ENCODE data around the gene RASSF4.

RASSF4 gene

GRCh38 chr10:44963772-44964633 lies 4.4 kb downstream of the RASSF4 start:
- CTCF ChIA-PET: interaction anchor here (1.2 to 14.0 kb wide), 8 partner anchors 9 to 38 kb away, joined by 3 to 151 read pairs (median 18); partner anchors contain the start of genes DEPP1 and RASSF4
- DNase-seq (ENCODE audit: extremely low spot score): no peak
- no peak for TF ChIP-seq CTCF (IDR thresholded peaks at IDR 0.05; ENCODE audit: control extremely low read depth, extremely low read depth, low read depth, missing control alignments)
- POLR2A ChIA-PET: interaction anchor here (0.8 to 1.7 kb wide), 2 partner anchors 14 to 15 kb away, joined by 3 to 9 read pairs; partner anchors contain the start of gene DEPP1

DNA sequence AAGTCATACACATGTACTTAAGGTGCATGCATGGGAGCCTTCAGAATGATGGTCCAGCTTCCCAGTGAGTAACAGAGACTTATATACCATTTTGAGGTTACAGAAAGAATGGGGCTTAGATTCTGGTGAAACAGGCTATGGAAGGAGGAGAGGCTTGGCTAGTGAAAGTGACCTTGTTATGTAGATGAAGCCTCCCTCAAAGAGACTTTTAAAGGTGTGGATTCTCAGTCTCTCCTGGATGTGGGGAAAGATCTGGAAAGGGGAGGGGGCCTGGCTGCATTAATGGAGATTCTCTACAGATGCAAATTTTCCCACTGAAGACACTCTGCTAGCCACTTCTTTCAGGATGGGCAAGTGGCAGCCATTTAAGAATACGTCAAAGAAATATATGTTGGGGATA lies 5.5 kb downstream of the RASSF4 start:
- no peak for TF ChIP-seq CTCF (IDR thresholded peaks at IDR 0.05; ENCODE audit: control extremely low read depth, extremely low read depth, low read depth, missing control alignments)
- DNase-seq (ENCODE audit: extremely low spot score): no peak
- ChIA-PET POLR2A (interaction anchor here (2.0 kb wide), 1 partner anchor 13 kb away, joined by 10 read pairs; the partner anchor contains the start of gene DEPP1), CTCF (interaction anchor here (1.7 to 14.0 kb wide), 5 partner anchors 8 to 31 kb away, joined by 4 to 151 read pairs (median 114); partner anchors contain the start of genes DEPP1 and RASSF4)

- POLR2A ChIA-PET: interaction anchor here (0.9 to 2.0 kb wide), 2 partner anchors 11 to 13 kb away, joined by 4 to 10 read pairs; partner anchors contain the start of gene DEPP1
- no peak for DNase-seq (ENCODE audit: extremely low spot score)
- TF ChIP-seq CTCF (IDR thresholded peaks at IDR 0.05; ENCODE audit: control extremely low read depth, extremely low read depth, low read depth, missing control alignments): no peak
- CTCF ChIA-PET: interaction anchor here (0.7 to 14.0 kb wide), 7 partner anchors 8 to 31 kb away, joined by 3 to 151 read pairs (median 12); partner anchors contain the start of genes DEPP1 and RASSF4
These were observed 6.1 kb downstream of the RASSF4 start for GRCh38 chr10:44965651-44966097.

DNA sequence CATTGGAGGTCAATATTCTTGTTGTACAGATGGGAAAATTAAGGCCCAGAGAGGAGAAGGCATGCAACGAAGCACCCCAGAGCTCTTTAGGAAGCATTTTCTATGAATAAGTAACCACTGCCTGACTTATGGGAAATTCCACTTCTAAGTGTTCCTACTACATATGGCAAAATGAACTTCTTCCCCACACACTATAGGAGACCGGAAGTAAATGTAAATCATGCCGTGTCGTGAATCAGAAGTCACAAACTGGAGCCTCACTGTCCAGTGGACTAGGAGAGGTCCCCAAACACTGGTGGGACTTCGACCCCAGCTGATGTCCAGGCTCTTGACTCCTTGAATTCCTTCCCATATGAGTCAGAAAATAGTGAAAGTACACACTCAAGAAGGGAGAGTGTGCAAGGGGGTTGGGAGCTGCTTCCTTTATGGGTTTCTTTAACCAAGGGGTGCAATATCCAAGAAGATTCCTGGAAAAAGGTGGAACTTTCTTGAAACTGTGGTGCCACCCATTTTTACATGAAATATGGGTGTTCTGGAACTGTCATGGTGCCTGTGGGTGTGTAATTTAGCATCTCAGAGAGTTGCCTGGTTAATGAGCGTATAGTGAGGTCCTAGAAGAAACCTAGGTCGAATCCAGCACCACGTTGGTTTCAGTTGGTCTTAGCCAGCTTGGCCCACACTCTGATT lies 6.7 kb downstream of the RASSF4 start:
- CTCF ChIA-PET: interaction anchor here (0.7 to 14.0 kb wide), 7 partner anchors 8 to 32 kb away, joined by 3 to 151 read pairs (median 12); partner anchors contain the start of genes DEPP1 and RASSF4
- POLR2A ChIA-PET: interaction anchor here (0.9 to 2.0 kb wide), 3 partner anchors 11 to 12 kb away, joined by 4 to 12 read pairs (median 10); partner anchors contain the start of gene DEPP1
- DNase-seq (ENCODE audit: extremely low spot score): no peak
- no peak for TF ChIP-seq CTCF (IDR thresholded peaks at IDR 0.05; ENCODE audit: control extremely low read depth, extremely low read depth, low read depth, missing control alignments)

- peak; percentile 11 for TF ChIP-seq CTCF (IDR thresholded peaks at IDR 0.05; ENCODE audit: control extremely low read depth, extremely low read depth, low read depth, missing control alignments)
- ChIA-PET POLR2A (interaction anchor here (1.0 to 1.8 kb wide), 2 partner anchors 12 to 14 kb away, joined by 3 to 12 read pairs; partner anchors contain the start of gene DEPP1), CTCF (interaction anchor here (1.2 to 14.0 kb wide), 6 partner anchors 11 to 33 kb away, joined by 3 to 151 read pairs (median 63); partner anchors contain the start of genes DEPP1 and RASSF4)
- DNase-seq (ENCODE audit: extremely low spot score): no peak
These were observed 7.4 kb downstream of the RASSF4 start for GRCh38 chr10:44966816-44967509.

Data from GM10248 (cell line).